Gastrocnemius medialis (tissue), 4 donors: ENCODE measurements around the gene KIF26B. TPM values are rescaled to one million over a fixed set of nuclear protein-coding genes. Genes with fewer than 3 reads are reported as not detected.
"Not testable (repeated sequence)": the region's sequence is repeated elsewhere in the genome, so short reads cannot be mapped to it uniquely, and the experiment has no call there.

Source experiments
- ATAC-seq, 2 donors: fragments of 150-250 bp; one replicate each; pipeline ENCODE4 v1.9.1; 2016
- DNase-seq, 2 donors: peaks; one replicate each; pipeline ENCODE4 v3.0.0-alpha.2; 2019
- H3K27ac ChIP-seq, 4 donors: fragments of 200-600 bp; sonication (generic); 1 replicate in 1 of 4; 2 replicates in 3 of 4; pipeline ENCODE4 v1.5.1; 2016 to 2018; ENCODE audit warnings: mild to moderate bottlenecking in 2 of 4, moderate library complexity in 1 of 4
- H3K27me3 ChIP-seq, 3 donors: fragments of 200-600 bp; sonication (generic) in 2 of 3; 1 replicate in 1 of 3; 2 replicates in 2 of 3; pipeline versions ENCODE4 v1.5.1 to v1.6.0; 2016 to 2019; ENCODE audit warnings: mild to moderate bottlenecking in 1 of 3, moderate library complexity in 1 of 3
- H3K36me3 ChIP-seq, 2 donors: fragments of 200-600 bp; sonication (generic) in 1 of 2; one replicate each; pipeline ENCODE4 v1.5.1; 2017 to 2018
- H3K4me1 ChIP-seq, 2 donors: fragments of 200-600 bp; sonication (generic) in 1 of 2; one replicate each; pipeline ENCODE4 v1.5.1; 2016 to 2017; ENCODE audit warnings: mild to moderate bottlenecking in 2 of 2
- H3K4me3 ChIP-seq, 4 donors: fragments of 200-600 bp; sonication (generic) in 3 of 4; 1 replicate in 1 of 4; 2 replicates in 3 of 4; pipeline ENCODE4 v1.5.1; 2016 to 2019; ENCODE audit warnings: mild to moderate bottlenecking in 2 of 4
- H3K9me3 ChIP-seq, 3 donors: fragments of 200-600 bp; sonication (generic) in 2 of 3; 1 replicate in 1 of 3; 2 replicates in 2 of 3; pipeline ENCODE4 v1.5.1; 2016 to 2019
- CTCF ChIP-seq, 5 experiments: fragments of 450-650 bp in 3 of 5; fragments of 200-600 bp in 2 of 5; sonication (generic) in 2 of 5; IDR thresholded peaks in 4 of 5; conservative IDR thresholded peaks in 1 of 5; 1 replicate in 4 of 5; 2 replicates in 1 of 5; pipeline ENCODE4 v1.5.1; 2016 to 2019; ENCODE audit warnings: antibody characterized with exemption in 5 of 5, mild to moderate bottlenecking in 3 of 5, moderate library complexity in 3 of 5
- POLR2A ChIP-seq, 2 donors: fragments of 450-650 bp; IDR thresholded peaks; one replicate each; pipeline ENCODE4 v1.6.1; 2017; ENCODE audit warnings: antibody characterized with exemption in 2 of 2, mild to moderate bottlenecking in 2 of 2, moderate library complexity in 2 of 2
- in situ Hi-C, 4 donors: fragments of 200-750 bp; cut with MboI; loops; one replicate each; pipeline versions ENCODE4 v1.15.0 to v1.8.0; 2017; ENCODE audit warnings: low sequenced_read_pairs in 4 of 4
- intact Hi-C: fragments of 100-400 bp; cut with DNase I; formaldehyde crosslinking; loops from one replicate; pipeline ENCODE4 v1.15.1; 2023; ENCODE audit warnings: low total_unique reads
- total RNA-seq, 4 donors: library from RNA; depleted of rRNA; stranded (reverse); fragments of >200 nt; gene quantifications; one replicate each; pipeline versions ENCODE4 v1.1.0 to v1.2.3, GENCODE V29; 2016

Gene KIF26B
- total RNA-seq, 4 donors from 2014 or later = 0.02 to 0.20 (median 0.10) TPM; not detected in 1

GRCh38 chr1:245693116-245693793 lies 538.5 kb downstream of the KIF26B start:
- Histone ChIP-seq H3K27ac (no peak overlapping the region), H3K9me3 (no peaks in the 10 kb centered on the region), H3K4me1 (no peaks in the 10 kb centered on the region), H3K36me3 (no peaks in the 10 kb centered on the region), H3K4me3 (no peak overlapping the region), H3K27me3 (no peaks in the 10 kb centered on the region)
- intact Hi-C loops (no loop called here), in situ Hi-C loops (no loop called here)
- DNase-seq (no peak), ATAC-seq (no peak)
- TF ChIP-seq POLR2A (IDR thresholded peaks at IDR 0.05) (no peak), CTCF (IDR thresholded peaks at IDR 0.05 in 4 of 5, conservative IDR thresholded peaks at IDR 0.05 in 1 of 5) (no peak)

- ATAC-seq (no peak), DNase-seq (no peak)
- intact Hi-C loops (no loop called here), in situ Hi-C loops (no loop called here)
- Histone ChIP-seq H3K4me1 (no peaks in the 10 kb centered on the region), H3K9me3 (no peaks in the 10 kb centered on the region), H3K27me3 (no peaks in the 10 kb centered on the region), H3K36me3 (no peaks in the 10 kb centered on the region), H3K27ac (no peak overlapping the region), H3K4me3 (no peak overlapping the region)
- no peak for TF ChIP-seq POLR2A (IDR thresholded peaks at IDR 0.05)
- TF ChIP-seq CTCF (IDR thresholded peaks at IDR 0.05 in 4 of 5, conservative IDR thresholded peaks at IDR 0.05 in 1 of 5) = no peak
Observed at GRCh38 chr1:245693941-245694752, 539.4 kb downstream of the KIF26B start.

GRCh38 chr1:245694753-245695195 lies 540.0 kb downstream of the KIF26B start:
- Histone ChIP-seq H3K9me3 (no peaks in the 10 kb centered on the region), H3K36me3 (no peaks in the 10 kb centered on the region), H3K4me1 (no peaks in the 10 kb centered on the region), H3K27me3 (no peaks in the 10 kb centered on the region), H3K4me3 (no peak overlapping the region), H3K27ac (no peak overlapping the region)
- TF ChIP-seq CTCF (IDR thresholded peaks at IDR 0.05 in 4 of 5, conservative IDR thresholded peaks at IDR 0.05 in 1 of 5) (no peak), POLR2A (IDR thresholded peaks at IDR 0.05) (no peak)
- DNase-seq (no peak), ATAC-seq (no peak)
- intact Hi-C loops = no loop called here
- in situ Hi-C loops = no loop called here

GRCh38 chr1:245695211-245695610 lies 540.4 kb downstream of the KIF26B start:
- Histone ChIP-seq H3K9me3 (no peaks in the 10 kb centered on the region), H3K4me3 (no peak overlapping the region), H3K4me1 (no peaks in the 10 kb centered on the region), H3K27me3 (no peaks in the 10 kb centered on the region), H3K36me3 (no peaks in the 10 kb centered on the region), H3K27ac (no peak overlapping the region)
- in situ Hi-C loops (no loop called here), intact Hi-C loops (no loop called here)
- ATAC-seq (no peak), DNase-seq (no peak)
- TF ChIP-seq POLR2A (IDR thresholded peaks at IDR 0.05) (no peak), CTCF (IDR thresholded peaks at IDR 0.05 in 4 of 5, conservative IDR thresholded peaks at IDR 0.05 in 1 of 5) (no peak)

- H3K27me3 ChIP-seq, intact Hi-C loops, in situ Hi-C loops, H3K4me3 ChIP-seq, H3K9me3 ChIP-seq, H3K36me3 ChIP-seq, H3K4me1 ChIP-seq, DNase-seq, H3K27ac ChIP-seq, ATAC-seq: not testable (repeated sequence)
Observed at GRCh38 chr1:245695701-245696100, 540.9 kb downstream of the KIF26B start.
